ENCODE results near the gene OLFML3.
A peak's percentile ranks its signal among the peaks of the same experiment; 100 is the strongest.

OLFML3 gene

DNA sequence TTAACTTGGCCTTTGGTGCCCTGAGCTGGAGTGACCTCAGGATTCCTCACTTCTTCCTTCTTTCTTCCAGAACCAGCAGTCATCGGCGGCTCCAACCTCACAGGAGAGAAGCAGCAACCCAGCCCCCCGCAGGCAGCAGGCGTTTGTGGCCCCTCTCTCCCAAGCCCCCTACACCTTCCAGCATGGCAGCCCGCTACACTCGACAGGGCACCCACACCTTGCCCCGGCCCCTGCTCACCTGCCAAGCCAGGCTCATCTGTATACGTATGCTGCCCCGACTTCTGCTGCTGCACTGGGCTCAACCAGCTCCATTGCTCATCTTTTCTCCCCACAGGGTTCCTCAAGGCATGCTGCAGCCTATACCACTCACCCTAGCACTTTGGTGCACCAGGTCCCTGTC is 6.3 kb upstream of the OLFML3 start:
- H3K9me3 ChIP-seq (ENCODE audit: severe bottlenecking), result no peaks in the 10 kb centered on the region
- H3K27me3 ChIP-seq (ENCODE audit: insufficient read depth, poor library complexity, severe bottlenecking), result no peaks in the 10 kb centered on the region
- H3K4me3 ChIP-seq (ENCODE audit: severe bottlenecking), result no peak overlapping the region
- ATAC-seq (ENCODE audit: low read depth), result no peak
- no peak for DNase-seq (ENCODE audit: low spot score)
- H3K27ac ChIP-seq (ENCODE audit: poor library complexity, severe bottlenecking), result no peak overlapping the region
- no peaks in the 10 kb centered on the region for H3K4me1 ChIP-seq (ENCODE audit: insufficient read depth, poor library complexity, severe bottlenecking)
- TF ChIP-seq, protein P1, sequence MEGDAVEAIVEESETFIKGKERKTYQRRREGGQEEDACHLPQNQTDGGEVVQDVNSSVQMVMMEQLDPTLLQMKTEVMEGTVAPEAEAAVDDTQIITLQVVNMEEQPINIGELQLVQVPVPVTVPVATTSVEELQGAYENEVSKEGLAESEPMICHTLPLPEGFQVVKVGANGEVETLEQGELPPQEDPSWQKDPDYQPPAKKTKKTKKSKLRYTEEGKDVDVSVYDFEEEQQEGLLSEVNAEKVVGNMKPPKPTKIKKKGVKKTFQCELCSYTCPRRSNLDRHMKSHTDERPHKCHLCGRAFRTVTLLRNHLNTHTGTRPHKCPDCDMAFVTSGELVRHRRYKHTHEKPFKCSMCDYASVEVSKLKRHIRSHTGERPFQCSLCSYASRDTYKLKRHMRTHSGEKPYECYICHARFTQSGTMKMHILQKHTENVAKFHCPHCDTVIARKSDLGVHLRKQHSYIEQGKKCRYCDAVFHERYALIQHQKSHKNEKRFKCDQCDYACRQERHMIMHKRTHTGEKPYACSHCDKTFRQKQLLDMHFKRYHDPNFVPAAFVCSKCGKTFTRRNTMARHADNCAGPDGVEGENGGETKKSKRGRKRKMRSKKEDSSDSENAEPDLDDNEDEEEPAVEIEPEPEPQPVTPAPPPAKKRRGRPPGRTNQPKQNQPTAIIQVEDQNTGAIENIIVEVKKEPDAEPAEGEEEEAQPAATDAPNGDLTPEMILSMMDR (IDR thresholded peaks at IDR 0.05; ENCODE audit: poor library complexity, severe bottlenecking), result no peak
- H3K36me3 ChIP-seq (ENCODE audit: low read depth), result peaks cover 60% of the 10 kb centered on the region

- Histone ChIP-seq H3K4me1 (ENCODE audit: insufficient read depth, poor library complexity, severe bottlenecking) (peaks cover 9% of the 10 kb centered on the region), H3K27me3 (ENCODE audit: insufficient read depth, poor library complexity, severe bottlenecking) (no peaks in the 10 kb centered on the region), H3K4me3 (ENCODE audit: severe bottlenecking) (no peak overlapping the region), H3K36me3 (ENCODE audit: low read depth) (peaks cover 36% of the 10 kb centered on the region), H3K27ac (ENCODE audit: poor library complexity, severe bottlenecking) (no peak overlapping the region), H3K9me3 (ENCODE audit: severe bottlenecking) (no peaks in the 10 kb centered on the region)
- DNase-seq (ENCODE audit: low spot score), result no peak
- TF ChIP-seq, protein P1 (IDR thresholded peaks at IDR 0.05; ENCODE audit: poor library complexity, severe bottlenecking), result no peak
- ATAC-seq (ENCODE audit: low read depth), result no peak
Measured at GRCh38 chr1:113975211-113975895, 3.9 kb upstream of the OLFML3 start.

- 0 out of 3 replicates have a peak, but pooled peaks have one; percentile 30 for ATAC-seq (ENCODE audit: low read depth)
- Histone ChIP-seq H3K4me3 (ENCODE audit: severe bottlenecking) (no peak overlapping the region), H3K27me3 (ENCODE audit: insufficient read depth, poor library complexity, severe bottlenecking) (no peaks in the 10 kb centered on the region), H3K9me3 (ENCODE audit: severe bottlenecking) (no peaks in the 10 kb centered on the region), H3K27ac (ENCODE audit: poor library complexity, severe bottlenecking) (no peak overlapping the region), H3K4me1 (ENCODE audit: insufficient read depth, poor library complexity, severe bottlenecking) (peaks cover 9% of the 10 kb centered on the region), H3K36me3 (ENCODE audit: low read depth) (peaks cover 22% of the 10 kb centered on the region)
- no peak for DNase-seq (ENCODE audit: low spot score)
- TF ChIP-seq, protein P1 (IDR thresholded peaks at IDR 0.05; ENCODE audit: poor library complexity, severe bottlenecking), result peak; percentile 40
Measured at GRCh38 chr1:113976609-113977278, 2.5 kb upstream of the OLFML3 start.

GRCh38 chr1:113977906-113978305 is 1.4 kb upstream of the OLFML3 start:
- no peak for ATAC-seq (ENCODE audit: low read depth)
- no peak for DNase-seq (ENCODE audit: low spot score)
- Histone ChIP-seq H3K27me3 (ENCODE audit: insufficient read depth, poor library complexity, severe bottlenecking) (no peaks in the 10 kb centered on the region), H3K27ac (ENCODE audit: poor library complexity, severe bottlenecking) (no peak overlapping the region), H3K4me3 (ENCODE audit: severe bottlenecking) (no peak overlapping the region), H3K36me3 (ENCODE audit: low read depth) (peaks cover 19% of the 10 kb centered on the region), H3K9me3 (ENCODE audit: severe bottlenecking) (no peaks in the 10 kb centered on the region), H3K4me1 (ENCODE audit: insufficient read depth, poor library complexity, severe bottlenecking) (peaks cover 9% of the 10 kb centered on the region)
- TF ChIP-seq, protein P1 (IDR thresholded peaks at IDR 0.05; ENCODE audit: poor library complexity, severe bottlenecking), result no peak

DNA sequence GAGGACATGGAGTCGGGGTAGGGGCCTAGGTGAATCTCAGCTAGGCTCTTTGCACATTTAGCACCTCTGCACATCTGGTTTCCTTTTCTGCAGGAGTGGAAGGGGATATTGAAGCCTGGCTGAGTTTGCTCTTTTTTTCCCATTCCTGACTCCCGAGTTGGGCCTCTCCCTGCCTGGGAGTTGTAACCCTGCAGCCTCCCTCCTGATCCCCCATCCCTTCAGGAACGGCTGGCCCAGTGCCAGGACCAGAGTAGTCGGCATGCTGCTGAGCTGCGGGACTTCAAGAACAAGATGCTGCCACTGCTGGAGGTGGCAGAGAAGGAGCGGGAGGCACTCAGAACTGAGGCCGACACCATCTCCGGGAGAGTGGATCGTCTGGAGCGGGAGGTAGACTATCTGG is 836 bp downstream of the OLFML3 start:
- DNase-seq (ENCODE audit: low spot score), result no peak
- H3K27ac ChIP-seq (ENCODE audit: poor library complexity, severe bottlenecking), result no peak overlapping the region
- TF ChIP-seq, protein P1 (IDR thresholded peaks at IDR 0.05; ENCODE audit: poor library complexity, severe bottlenecking), result no peak

More for the DNA sequence above, 836 bp downstream of the OLFML3 start:
- Histone ChIP-seq H3K9me3 (ENCODE audit: severe bottlenecking) (no peaks in the 10 kb centered on the region), H3K27me3 (ENCODE audit: insufficient read depth, poor library complexity, severe bottlenecking) (no peaks in the 10 kb centered on the region), H3K36me3 (ENCODE audit: low read depth) (peaks cover 4% of the 10 kb centered on the region; the same call in 1 of the 2 replicates), H3K4me3 (ENCODE audit: severe bottlenecking) (no peak overlapping the region), H3K4me1 (ENCODE audit: insufficient read depth, poor library complexity, severe bottlenecking) (peaks cover 9% of the 10 kb centered on the region)
- no peak for ATAC-seq (ENCODE audit: low read depth)
